ENCODE results near the gene TASP1. TPM values are rescaled to one million over a fixed set of nuclear protein-coding genes. Genes with fewer than 3 reads are reported as not detected.

TASP1 gene
- total RNA-seq, 1 experiment from 2014 or later, result 13.9 TPM

DNA sequence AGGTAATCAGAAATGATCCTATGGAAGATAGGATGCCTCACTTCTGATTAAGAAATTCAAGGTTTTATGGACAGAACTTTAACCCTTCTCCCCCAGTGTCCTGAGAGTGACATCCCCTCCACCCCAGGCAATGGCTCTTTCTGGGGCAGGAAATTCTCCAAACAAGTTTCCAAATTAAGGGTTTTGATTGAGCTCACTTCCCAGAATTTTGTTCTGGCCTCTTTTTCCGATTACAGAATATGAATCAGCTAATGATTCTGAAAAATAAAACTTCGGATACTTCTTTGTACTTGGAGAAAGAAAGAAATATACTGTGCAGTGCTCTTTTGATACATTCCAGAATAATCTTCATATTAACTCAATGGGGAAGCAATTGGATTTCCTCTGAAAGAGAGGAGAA is 32.8 kb upstream of the TASP1 start:
- TF ChIP-seq, protein P1, sequence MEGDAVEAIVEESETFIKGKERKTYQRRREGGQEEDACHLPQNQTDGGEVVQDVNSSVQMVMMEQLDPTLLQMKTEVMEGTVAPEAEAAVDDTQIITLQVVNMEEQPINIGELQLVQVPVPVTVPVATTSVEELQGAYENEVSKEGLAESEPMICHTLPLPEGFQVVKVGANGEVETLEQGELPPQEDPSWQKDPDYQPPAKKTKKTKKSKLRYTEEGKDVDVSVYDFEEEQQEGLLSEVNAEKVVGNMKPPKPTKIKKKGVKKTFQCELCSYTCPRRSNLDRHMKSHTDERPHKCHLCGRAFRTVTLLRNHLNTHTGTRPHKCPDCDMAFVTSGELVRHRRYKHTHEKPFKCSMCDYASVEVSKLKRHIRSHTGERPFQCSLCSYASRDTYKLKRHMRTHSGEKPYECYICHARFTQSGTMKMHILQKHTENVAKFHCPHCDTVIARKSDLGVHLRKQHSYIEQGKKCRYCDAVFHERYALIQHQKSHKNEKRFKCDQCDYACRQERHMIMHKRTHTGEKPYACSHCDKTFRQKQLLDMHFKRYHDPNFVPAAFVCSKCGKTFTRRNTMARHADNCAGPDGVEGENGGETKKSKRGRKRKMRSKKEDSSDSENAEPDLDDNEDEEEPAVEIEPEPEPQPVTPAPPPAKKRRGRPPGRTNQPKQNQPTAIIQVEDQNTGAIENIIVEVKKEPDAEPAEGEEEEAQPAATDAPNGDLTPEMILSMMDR (conservative IDR thresholded peaks at IDR 0.05; ENCODE audit: low read depth, low read length), result no peak
- TF ChIP-seq EZH2 (IDR thresholded peaks at IDR 0.05; ENCODE audit: low read length, unreplicated experiment) (no peak), EZH2phosphoT487 (IDR thresholded peaks at IDR 0.05; ENCODE audit: borderline replicate concordance, low read length) (no peak)
- Histone ChIP-seq H3K9me2 (replicated peaks; ENCODE audit: low read length) (no peaks in the 10 kb centered on the region), H3K9me3 (ENCODE audit: low read length) (no peaks in the 10 kb centered on the region), H3K4me1 (ENCODE audit: insufficient read depth, low read length) (no peaks in the 10 kb centered on the region), H3K27me3 (ENCODE audit: low read length) (peaks cover 10% of the 10 kb centered on the region; the same call in 1 of the 2 replicates), H4K20me1 (ENCODE audit: low read length) (no peaks in the 10 kb centered on the region), H3K4me3 (ENCODE audit: low read length) (no peak overlapping the region), H3K27ac (ENCODE audit: low read length) (no peak overlapping the region), H3K36me3 (ENCODE audit: low read depth, low read length) (no peaks in the 10 kb centered on the region), H3K79me2 (ENCODE audit: low read length) (no peaks in the 10 kb centered on the region), H3K4me2 (ENCODE audit: low read length) (no peak overlapping the region), H3K9ac (ENCODE audit: low read length) (no peak overlapping the region), H3F3A (ENCODE audit: low read length, unreplicated experiment) (no peaks in the 10 kb centered on the region), H2AFZ (ENCODE audit: low read length) (no peak overlapping the region)
- ChIA-PET POLR2A (ENCODE audit: unreplicated experiment) (no interaction called here), CTCF (no interaction called here)
- ATAC-seq (no peak), DNase-seq (no peak)
- intact Hi-C loops (cut with micrococcal nuclease), result no loop called here
- no TSS peak for BruUV-seq (replicated peaks)

DNA sequence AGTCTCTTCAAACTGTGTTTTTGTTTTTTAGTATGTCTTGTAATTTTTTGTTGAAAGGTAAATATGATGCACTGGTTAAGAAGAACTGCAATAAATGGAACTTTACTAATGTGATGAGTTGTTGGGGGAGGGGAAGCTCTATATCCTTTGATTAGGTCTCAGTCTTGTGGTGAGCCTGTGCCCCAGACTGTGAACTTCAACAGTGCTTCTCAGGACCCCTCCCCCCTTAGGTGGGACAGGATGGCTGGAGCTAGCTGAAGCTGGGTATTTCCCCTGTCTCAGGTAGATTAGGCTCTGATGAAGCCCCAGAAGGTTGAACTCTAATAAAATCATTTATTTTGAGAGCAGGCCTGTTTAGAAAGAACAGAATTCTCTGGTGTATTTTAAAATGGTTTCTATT is 31.4 kb upstream of the TASP1 start:
- H3K27ac ChIP-seq (ENCODE audit: low read length), result no peak overlapping the region
- DNase-seq (no peak), ATAC-seq (no peak)
- H3K9me3 ChIP-seq (ENCODE audit: low read length), result no peaks in the 10 kb centered on the region
- ChIA-PET POLR2A (ENCODE audit: unreplicated experiment) (no interaction called here), CTCF (no interaction called here)
- no peaks in the 10 kb centered on the region for H4K20me1 ChIP-seq (ENCODE audit: low read length)
- H3K27me3 ChIP-seq (ENCODE audit: low read length), result peaks cover 10% of the 10 kb centered on the region; the same call in 1 of the 2 replicates
- no peak overlapping the region for H3K9ac ChIP-seq (ENCODE audit: low read length)
- no peak overlapping the region for H3K4me2 ChIP-seq (ENCODE audit: low read length)
- TF ChIP-seq, protein P1 (conservative IDR thresholded peaks at IDR 0.05; ENCODE audit: low read depth, low read length), result no peak
- no peak for TF ChIP-seq EZH2phosphoT487 (IDR thresholded peaks at IDR 0.05; ENCODE audit: borderline replicate concordance, low read length)
- TF ChIP-seq EZH2 (IDR thresholded peaks at IDR 0.05; ENCODE audit: low read length, unreplicated experiment), result no peak
- no peak overlapping the region for H2AFZ ChIP-seq (ENCODE audit: low read length)
- no peaks in the 10 kb centered on the region for H3F3A ChIP-seq (ENCODE audit: low read length, unreplicated experiment)
- no peaks in the 10 kb centered on the region for H3K79me2 ChIP-seq (ENCODE audit: low read length)
- H3K9me2 ChIP-seq (replicated peaks; ENCODE audit: low read length), result no peaks in the 10 kb centered on the region
- no peak overlapping the region for H3K4me3 ChIP-seq (ENCODE audit: low read length)
- no peaks in the 10 kb centered on the region for H3K36me3 ChIP-seq (ENCODE audit: low read depth, low read length)
- no peaks in the 10 kb centered on the region for H3K4me1 ChIP-seq (ENCODE audit: insufficient read depth, low read length)
- intact Hi-C loops (cut with micrococcal nuclease), result no loop called here
- BruUV-seq (replicated peaks), result no TSS peak

DNA sequence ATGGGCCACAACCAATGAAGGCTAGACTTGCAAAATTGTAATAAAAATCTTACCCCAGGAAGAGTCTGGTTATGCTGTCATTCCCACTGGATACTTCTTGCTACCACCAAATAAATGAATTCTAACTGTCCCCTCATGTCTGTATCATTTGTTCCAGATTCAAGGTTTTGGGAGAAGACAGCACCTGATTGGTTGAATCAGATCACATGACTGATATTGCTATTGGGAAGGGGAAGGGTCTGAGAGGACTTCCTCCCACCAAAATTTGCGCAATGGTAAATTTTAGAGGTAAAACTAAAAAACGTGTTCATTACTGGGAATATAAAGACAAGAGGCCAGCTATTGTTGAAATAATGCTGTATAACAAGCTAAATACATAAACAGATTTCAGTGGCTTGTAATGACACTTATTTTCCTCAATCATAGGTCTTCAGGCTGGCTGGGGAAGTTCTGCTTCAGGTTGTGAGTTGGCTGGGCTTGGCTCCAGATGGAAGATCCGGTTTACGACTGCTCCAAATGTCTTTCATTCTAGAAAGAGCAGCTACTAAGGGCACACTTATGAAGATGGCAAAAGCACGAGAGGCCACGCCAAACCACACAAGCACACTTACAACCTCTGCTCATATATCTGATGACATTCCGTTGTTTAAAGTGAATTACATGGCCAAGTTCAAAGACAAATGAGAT is 27.1 kb upstream of the TASP1 start:
- POLR2A ChIA-PET (ENCODE audit: unreplicated experiment), result no interaction called here
- no peak for DNase-seq
- Histone ChIP-seq H3K9me2 (replicated peaks; ENCODE audit: low read length) (no peaks in the 10 kb centered on the region), H3K79me2 (ENCODE audit: low read length) (no peaks in the 10 kb centered on the region), H3K9me3 (ENCODE audit: low read length) (no peaks in the 10 kb centered on the region), H3K27me3 (ENCODE audit: low read length) (peaks cover 34% of the 10 kb centered on the region), H3K4me2 (ENCODE audit: low read length) (no peak overlapping the region), H2AFZ (ENCODE audit: low read length) (no peak overlapping the region), H3F3A (ENCODE audit: low read length, unreplicated experiment) (no peaks in the 10 kb centered on the region), H3K4me3 (ENCODE audit: low read length) (no peak overlapping the region), H4K20me1 (ENCODE audit: low read length) (no peaks in the 10 kb centered on the region), H3K36me3 (ENCODE audit: low read depth, low read length) (no peaks in the 10 kb centered on the region), H3K4me1 (ENCODE audit: insufficient read depth, low read length) (no peaks in the 10 kb centered on the region), H3K27ac (ENCODE audit: low read length) (no peak overlapping the region), H3K9ac (ENCODE audit: low read length) (no peak overlapping the region)
- CTCF ChIA-PET, result no interaction called here
- ATAC-seq, result 0 out of 2 replicates have a peak, but pooled peaks have one; percentile 18
- intact Hi-C loops (cut with micrococcal nuclease), result no loop called here
- TF ChIP-seq, protein P1 (conservative IDR thresholded peaks at IDR 0.05; ENCODE audit: low read depth, low read length), result no peak
- no peak for TF ChIP-seq EZH2 (IDR thresholded peaks at IDR 0.05; ENCODE audit: low read length, unreplicated experiment)
- no TSS peak for BruUV-seq (replicated peaks)
